ENCODE results near the gene IMMP2L.

DNA sequence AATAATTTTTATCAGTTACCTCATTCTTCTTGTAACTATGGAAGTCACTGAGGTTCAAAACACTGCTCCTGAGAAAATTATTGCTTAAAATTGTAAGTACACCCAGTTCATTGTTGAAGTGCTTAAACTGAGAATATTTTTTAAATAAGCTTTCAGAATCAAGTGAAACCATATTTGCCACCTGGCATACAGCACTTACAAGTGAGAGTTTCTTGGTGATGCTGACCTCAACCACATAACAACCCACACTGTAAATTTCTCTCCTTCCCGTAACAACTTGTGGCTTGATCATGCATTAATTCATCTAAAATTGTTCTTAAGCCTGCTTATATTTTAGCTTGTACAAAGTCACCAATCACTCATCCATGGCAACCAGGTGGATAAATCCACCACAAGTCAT, 34.0 kb downstream of the IMMP2L start:
- TF ChIP-seq, protein P1, sequence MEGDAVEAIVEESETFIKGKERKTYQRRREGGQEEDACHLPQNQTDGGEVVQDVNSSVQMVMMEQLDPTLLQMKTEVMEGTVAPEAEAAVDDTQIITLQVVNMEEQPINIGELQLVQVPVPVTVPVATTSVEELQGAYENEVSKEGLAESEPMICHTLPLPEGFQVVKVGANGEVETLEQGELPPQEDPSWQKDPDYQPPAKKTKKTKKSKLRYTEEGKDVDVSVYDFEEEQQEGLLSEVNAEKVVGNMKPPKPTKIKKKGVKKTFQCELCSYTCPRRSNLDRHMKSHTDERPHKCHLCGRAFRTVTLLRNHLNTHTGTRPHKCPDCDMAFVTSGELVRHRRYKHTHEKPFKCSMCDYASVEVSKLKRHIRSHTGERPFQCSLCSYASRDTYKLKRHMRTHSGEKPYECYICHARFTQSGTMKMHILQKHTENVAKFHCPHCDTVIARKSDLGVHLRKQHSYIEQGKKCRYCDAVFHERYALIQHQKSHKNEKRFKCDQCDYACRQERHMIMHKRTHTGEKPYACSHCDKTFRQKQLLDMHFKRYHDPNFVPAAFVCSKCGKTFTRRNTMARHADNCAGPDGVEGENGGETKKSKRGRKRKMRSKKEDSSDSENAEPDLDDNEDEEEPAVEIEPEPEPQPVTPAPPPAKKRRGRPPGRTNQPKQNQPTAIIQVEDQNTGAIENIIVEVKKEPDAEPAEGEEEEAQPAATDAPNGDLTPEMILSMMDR (IDR thresholded peaks at IDR 0.05; ENCODE audit: insufficient read depth, low read length, poor library complexity, severe bottlenecking): no peak
- TF ChIP-seq EZH2phosphoT487 (conservative IDR thresholded peaks at IDR 0.05; ENCODE audit: low read length): no peak

All from SU-DHL-6 (cell line).